HG03457 (cell line): ENCODE measurements around the gene MOK.
"Not testable (repeated sequence)": the region's sequence is repeated elsewhere in the genome, so short reads cannot be mapped to it uniquely, and the experiment has no call there.

ENCODE experiments used
- ATAC-seq: cut with Tn5 transposase; IDR thresholded peaks from one replicate; pipeline ENCODE4 v1.9.1; 2021; ENCODE audit warnings: moderate number of reproducible peaks; ENCODE audit not compliant: unreplicated experiment

The MOK gene

DNA sequence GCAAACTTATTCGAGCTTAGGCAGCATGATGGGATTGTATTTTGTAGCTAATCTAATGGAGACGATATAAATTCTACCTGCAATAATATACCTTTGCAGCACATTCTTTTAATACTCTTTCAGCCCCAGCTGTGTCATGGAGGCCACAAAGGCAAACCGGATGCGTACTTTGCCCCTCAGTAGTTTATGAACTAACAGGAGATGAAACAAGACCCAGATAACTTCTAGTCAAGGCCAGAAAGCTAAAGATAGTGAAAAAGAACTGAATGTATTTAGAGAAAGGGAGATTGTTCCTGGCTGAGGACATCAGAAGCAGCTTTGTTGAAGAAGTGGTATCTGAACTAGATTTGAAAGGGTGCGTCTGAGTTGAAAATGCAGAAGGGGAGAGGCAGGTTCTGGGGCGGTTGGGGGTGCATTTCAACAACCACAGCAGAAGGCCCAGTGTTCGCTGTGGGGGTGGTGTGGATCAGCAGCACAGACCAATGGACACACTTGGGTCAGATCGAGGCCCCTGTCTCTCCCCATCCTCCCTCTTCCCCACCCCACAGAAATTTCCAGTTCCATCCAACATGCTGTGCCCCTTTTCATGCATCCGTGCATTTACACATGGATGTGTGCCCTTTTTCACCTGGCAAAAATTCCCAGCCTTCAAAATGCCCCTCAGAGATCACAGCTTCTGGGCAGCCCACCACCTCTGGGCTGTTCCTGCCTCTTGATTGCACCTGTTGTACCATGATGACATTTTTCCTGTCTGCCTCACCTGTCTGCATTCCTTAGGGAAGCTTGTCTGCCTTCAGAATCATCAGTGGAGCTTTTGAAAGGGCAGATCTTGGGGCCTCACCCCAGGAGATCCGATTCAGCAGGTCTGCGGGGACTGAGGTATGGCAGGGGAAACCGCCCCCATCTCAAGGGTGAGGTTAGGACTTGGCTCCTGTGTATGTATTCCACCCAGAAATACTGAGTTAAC is 16.8 kb upstream of the MOK start:
- no peak for ATAC-seq

DNA sequence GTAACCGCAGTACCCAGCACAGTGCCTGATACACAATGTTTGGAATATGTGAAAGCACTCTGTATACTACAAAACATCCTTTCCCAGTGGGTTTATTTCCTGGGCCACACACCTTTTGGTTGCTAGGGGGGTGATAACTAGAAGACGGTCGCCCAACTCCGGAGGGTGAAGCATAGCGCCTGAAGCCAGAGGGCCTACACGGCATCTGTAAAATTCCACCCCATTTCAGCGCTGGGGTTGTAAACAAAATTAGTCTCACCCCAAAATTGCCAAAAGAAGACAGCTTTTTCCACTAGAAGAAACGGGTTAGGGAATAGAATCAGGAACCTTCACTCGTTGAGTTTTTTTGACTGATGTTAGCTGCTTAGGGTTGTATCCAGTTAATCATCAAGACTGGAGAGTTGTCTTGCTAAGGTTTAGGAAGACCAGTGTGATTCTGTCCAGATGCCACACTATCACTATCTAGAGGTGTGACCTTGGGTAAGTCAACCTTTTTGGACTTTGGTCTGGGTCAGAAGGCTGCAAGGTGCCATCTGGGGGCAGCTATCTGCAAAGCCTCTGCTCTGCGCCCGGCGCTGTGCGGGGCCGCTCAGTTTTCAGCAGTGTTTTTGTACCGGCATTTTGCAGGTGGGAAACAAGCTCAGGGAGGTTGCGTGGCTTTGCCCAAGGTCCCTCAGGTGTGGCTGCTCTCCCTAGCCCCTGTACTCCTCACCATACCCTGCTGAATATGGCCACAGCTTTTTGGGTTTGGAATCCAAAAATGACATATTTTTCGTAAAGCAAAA is 15.9 kb upstream of the MOK start:
- no peak for ATAC-seq

DNA sequence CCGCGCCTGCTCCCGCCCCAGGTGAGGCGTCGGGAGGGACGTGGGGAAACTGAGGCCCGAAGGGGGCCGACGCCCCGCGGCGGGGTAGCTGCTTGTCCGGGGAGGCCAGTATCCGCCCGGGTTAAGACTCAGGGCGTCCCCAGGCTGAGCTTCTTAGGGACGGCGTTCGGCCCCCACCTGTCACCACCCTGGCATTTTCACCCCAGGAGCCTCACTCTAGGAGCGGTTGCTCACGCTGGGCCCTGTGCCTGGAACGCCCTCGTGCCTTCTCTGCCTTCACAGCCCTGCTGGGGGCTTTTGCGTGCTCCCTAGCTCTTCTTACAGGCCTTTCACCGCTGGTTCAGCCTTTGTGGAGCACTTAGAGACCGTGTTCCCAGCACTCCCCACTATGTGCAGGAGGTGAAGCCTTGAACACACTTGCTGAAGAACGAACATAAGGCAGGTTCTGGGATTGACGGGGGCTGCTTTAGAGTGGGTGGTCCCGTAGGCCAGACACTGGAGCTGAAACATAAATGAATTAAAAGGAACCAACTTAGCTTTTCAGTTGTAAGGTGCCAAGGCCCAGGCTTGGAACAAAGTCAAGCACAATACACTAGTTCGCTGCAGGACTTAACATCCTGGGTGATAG is 15.2 kb upstream of the MOK start:
- ATAC-seq: peak; percentile 11

DNA sequence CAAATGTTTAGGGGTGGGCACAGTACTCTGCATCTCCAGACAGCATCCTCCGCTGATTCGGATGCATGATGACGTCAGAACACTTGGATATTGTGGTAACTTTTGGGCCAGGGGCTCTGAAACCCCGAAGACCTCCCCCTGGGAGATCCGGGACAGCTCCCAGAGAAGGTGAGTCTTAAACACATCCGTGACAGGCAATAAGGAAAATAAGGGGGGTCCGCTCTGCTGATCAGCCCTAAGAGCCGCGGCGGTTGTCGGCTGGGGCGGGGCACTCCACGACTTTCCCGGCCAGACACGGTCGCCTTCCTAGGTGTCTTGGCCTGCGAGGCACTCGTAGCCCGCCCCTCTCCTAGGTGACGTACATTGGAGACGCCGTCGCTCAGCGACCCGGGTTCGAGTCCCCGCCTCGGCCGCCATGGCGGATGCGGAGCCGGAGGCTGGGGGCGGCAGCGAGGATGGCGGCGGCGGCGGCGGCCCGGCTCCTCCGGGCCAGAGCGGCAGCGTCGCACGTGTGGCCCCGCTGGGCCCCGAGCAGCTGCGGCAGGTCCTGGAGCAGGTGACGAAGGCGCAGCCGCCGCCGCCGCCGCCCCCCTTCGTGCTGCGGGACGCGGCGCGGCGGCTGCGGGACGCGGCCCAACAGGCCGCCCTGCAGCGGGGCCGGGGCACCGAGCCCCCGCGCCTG is 14.5 kb upstream of the MOK start, which contains the start of gene ZNF839:
TSS of gene ZNF839 (plus strand) at position 396 of the 682 bp plus-strand sequence. CDS start at position 416, 20 bp downstream.
- ATAC-seq: peak; percentile 43

DNA sequence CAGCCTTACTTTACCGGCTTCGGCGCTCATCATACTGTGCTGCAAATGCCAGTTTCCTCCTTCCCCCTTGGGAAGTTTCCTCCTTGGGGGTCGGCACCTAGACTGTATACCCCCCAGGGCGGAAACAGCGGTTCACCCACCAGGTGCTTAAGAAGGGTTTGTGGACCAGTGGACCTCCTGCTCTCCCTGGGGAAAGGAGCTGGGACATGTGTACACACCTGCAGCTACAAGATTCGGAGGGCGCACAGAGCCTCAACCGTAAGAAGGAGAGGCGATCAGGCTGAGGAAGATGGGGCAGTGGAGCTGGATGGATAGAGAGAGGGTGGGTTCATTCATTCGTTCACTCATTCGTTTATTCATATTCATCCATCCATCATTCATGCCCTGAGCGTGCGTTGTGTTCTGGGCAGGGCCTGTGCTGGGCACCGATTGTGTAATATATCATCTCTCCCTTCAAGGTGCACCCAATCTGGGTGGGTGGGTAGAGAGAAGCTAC is 13.9 kb upstream of the MOK start:
- ATAC-seq: no peak

DNA sequence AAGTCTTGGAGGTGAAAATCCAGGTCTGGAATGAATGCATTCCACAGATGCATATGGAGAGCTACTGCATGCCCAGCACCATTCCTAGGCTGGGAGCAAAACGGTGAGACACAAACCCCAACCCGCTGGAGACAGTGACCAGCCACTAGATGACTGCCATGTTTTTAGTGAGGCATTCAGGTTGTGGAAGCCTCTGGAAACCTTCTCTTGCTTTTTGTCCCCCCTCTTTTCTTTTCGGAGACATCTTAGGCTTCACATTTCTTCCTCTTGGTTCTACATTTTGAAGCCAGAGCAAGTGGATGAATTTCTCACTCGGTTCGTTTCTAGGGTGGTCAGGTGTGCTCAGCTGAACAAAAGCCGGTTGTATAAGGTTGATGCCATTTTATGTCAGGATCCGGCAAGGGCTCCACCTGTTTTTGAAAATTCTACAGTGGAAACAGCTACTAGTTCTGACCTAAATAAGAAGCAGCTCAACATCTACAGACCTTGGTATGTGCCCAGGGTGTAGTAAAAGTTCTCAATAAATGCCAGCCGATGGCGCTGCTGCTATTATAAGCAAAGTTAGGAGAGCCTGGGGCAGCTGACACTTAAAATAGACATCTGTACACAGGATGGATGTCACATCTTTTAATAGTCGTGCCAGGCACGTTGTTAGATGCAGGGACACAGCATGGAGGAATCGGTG is 12.7 kb upstream of the MOK start:
- no peak for ATAC-seq

DNA sequence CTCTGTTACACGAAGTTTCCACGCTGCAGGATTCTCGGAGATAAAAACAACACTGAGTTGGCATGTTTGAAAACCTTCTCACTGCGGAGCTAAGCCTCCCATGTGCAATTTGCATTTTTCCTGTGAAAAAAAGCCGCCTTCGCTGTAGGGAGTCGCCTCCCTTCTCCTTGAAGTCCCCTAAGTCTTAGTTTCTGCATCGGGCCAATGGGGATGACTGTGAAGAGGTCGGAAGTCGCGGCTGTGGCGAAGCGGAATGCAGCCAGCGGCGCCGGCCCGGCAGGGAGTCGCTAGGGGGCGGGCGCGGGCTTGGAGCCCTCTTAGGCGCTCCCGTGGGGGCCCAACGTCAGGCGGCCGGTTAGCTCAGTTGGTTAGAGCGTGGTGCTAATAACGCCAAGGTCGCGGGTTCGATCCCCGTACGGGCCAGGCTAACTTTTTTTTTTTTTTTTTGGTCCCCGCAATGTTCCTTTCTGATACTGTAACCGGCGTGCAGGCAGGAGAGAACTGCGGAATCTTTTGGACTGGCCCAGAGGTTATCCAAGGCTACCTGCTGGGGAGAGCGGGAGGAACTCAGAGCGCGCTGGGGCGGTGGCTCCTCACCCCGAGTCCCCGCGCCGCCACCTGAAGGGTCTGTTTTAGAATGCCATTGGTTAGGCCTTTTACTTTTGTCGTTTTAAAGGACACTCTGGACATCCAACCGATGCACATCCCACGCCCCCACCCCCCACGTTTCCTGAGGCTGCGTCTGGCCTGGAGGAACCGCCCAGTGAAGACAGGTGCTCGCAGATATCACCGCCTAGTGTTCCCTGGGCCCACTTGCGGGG is 12.0 kb upstream of the MOK start:
- peak; percentile 56 for ATAC-seq

DNA sequence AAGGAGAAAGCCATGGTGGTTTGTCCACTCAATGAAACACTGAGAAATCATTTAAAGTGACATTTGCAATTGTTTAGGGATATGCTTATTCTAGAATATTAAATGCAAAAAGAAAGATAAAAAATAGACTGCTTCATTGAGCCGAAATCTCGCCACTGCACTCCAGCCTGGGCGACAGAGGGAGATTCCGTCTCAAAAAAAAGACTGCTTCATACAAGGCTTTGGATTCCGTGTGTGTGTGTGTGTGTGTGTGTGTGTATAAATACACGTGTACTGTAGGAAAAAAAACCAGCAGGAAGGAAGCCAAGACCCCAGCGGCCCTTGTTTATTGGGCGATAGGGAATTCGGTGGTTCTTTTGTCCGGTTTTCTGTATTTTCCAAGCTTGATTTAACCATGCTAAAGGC is 11.4 kb upstream of the MOK start:
- ATAC-seq: no peak

DNA sequence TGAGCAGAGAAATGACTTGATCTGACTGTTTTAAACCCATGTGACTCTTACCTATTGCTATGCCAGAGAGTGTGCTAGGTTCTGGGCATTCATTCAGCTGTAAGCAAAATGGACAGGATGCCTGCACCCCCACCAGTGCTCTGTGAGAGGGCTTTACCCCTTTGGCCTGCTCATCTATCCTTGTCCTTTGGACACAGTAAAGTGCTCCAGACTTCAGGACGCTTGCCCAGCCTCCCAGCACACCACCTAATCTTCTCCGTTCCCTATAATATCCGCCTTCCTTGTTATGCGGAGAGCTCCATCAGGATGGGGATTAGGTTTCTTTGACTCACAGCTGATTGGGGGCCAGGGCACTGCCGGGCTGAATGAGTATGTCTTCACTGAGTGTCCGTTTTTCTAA is 10.2 kb upstream of the MOK start:
- ATAC-seq: no peak

DNA sequence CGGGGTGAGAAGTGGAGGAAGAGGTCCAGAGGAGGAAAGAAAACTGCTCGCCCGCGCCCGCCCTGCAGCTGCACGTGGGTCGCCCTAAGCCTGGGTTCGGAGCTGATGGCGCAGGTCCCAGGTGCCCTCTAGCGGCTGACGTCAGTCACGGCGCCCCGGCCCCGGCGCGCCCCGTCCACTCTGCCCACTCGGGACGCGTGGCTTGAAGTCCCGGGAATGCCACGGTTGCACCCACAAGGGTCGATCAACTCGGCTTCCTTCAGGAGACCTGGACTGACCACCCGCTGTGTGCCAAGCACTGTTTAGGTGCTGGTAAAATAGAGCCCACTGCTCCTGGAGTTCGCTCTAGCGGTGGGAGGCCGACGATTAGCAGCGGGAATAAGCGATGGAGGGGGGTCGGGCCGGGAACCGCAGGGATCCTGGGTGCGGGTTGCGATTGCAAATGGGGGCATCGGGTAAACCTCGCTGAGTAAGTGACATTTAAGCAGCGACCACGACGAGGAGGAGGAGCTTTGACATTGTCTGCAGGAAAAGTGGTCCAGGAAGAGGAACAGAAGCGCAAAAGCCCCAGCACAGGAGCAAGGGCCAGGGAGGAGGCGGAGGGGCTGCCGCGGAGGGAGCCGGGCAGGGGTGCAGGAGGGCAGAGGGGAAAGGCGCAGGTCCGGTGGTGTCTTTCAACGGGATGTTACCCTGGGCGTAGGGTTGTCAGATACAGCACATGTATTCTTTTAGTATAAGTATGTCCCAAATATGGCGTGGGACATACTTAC is 9.5 kb upstream of the MOK start:
- ATAC-seq: peak; percentile 53

DNA sequence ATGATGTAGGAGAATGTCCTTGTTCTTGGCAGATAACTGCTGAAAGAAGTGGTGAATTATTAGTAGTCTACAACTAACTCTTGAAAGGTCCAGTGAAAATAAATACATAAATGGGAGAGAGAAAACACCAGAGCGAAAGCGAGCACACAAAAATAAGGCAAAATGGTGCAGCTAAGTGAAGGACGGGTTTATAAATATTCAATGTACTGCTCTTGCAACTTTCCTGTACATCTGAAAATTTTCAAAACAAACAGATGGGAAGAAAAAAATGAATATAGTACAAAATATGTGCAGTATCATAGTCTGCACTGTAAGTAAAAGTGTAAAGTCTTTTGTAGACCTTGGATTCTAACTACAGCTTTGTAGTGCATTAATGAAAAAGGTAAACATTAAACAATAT is 1.3 kb downstream of the MOK start:
- no peak for ATAC-seq

DNA sequence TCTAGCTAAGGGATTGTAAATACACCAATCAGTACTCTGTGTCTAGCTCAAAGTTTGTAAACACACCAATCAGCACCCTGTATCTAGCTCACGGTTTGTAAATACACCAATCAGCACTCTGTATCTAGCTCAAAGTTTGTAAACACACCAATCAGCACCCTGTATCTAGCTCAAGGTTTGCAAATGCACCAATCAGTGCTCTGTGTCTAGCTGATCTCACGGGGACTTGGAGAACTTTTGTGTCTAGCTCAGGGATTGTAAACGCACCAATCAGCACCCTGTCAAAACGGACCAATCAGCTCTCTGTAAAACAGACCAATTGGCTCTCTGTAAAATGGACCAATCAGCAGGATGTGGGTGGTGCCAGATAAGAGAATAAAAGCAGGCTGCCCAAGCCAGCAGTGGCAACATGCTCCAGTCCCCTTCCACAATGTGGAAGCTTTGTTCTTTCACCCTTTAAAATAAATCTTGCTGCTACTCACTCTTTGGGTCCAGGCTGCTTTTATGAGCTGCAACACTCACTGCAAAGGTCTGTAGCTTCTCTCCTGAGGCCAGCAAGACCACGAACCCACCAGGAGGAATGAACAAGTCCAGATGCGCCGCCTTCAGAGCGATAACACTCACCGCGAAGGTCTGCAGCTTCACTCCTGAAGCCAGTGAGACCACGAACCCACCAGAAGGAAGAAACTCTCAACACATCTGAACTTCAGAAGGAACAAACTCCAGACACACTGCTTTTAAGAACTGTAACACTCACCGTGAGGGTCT is 6.5 kb downstream of the MOK start:
- not testable (repeated sequence) for ATAC-seq

DNA sequence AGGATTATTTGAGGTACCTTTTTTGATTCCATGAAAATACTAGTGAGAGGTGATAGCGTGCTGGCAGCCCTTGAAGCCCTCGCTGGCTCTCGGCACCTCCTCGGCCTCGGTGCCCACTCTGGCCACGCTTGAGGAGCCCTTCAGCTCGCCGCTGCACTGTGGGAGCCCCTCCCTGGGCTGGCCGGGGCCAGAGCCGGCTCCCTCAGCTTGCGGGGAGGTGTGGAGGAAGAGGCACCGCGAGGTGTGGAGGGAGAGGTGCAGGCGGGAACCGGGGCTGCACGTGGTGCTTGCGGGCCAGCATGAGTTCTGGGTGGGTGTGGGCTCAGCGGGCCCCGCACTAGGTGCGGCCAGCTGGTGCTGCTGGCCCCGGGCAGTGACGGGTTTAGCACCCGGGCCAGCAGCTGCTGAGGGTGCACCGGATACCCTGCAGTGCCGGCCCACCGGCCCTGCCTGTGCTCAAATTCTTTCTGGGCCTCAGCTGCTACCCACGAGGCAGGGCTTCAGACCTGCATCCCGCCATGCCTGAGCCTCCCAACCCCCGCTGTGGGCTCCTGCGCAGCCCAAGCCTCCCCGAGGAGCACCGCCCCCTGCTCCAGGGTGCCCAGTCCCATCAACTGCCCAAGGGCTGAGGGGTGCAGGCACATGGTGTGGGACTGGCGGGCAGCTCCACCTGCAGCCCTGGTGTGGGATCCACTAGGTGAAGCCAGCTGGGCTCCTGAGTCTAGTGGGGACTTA is 7.4 kb downstream of the MOK start:
- ATAC-seq: no peak

DNA sequence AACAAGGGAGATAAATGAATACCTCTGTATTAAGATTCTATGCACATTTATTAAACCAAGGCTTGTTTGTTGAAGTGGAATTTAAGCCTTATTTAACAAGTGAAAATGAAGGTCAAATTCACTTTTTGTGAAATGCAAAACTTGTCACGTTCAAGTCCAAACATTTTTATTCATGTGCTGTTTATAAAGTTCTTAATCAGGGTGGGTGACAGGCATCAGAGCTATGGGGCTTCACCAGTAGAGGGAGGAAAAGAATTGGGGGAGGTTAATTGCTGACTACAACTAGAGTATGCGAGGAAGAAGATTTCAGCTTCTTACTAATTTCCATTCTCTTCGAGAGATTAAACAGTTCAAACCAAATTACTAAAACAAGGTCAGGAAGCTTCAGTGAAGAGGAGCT is 9.7 kb downstream of the MOK start:
- ATAC-seq: no peak

DNA sequence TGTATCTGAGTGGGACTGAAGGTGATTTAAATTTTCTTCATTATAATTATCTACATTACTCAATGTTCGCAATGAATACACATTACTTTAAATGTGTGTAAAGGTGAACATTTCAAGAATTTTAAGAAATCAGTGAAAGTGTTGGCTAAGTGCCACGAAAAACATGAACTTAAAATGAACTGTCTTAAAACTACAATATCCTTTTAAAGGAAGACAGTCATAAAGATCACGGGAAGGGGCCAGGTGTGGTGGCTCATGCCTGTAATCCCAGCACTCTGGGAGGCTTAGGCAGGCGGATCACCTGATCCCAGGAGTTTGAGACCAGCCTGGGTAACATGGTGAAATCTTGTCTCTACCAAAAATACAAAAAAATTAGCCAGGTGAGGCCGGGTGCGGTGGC is 11.2 kb downstream of the MOK start:
- no peak for ATAC-seq

DNA sequence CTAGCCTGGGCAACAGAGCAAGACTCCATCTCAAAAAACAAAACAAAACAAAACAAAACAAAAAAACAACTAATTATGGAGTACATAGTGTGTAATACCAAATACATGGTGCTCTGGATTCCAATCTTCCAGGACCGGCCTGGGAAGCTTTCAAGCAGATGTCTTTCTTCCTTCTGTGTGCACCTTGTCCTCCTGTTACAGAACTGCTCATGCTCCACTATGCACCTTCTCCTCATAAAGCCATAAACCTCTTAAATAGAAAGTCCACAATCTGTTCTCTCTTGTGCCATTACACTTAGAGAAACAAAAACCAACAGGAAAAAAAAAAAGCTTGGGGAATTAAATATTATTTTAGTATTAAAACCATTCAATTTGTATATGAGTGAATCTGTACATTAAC is 12.5 kb downstream of the MOK start:
- ATAC-seq: no peak

DNA sequence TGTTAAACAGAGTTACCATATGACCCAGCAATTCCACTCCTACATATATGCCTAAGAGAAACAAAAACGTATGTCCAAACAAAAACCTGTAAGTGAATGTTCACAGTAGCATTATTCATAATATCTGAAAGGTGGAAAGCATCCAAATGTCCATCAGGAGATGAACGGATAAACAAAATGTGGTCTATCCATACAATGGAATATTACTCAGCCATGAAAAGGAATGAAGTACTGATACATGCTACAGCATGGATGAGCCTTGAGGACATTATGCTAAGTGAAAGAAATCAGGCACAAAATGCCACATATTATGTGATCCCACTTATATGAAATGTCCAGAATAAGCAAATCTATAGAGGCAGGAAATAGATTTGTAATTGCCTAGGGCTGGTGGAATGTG is 16.8 kb downstream of the MOK start:
- no peak for ATAC-seq
